K562 (cell line): Measurements from ENCODE around the gene ZNF669.

Source experiments
- CHD2 ChIP-seq: IDR thresholded peaks from 2 replicates; pipeline ENCODE4 v1.6.1; 2011; ENCODE audit warnings: low read depth, low read length
- CTCF ChIP-seq, 3 experiments: IDR thresholded peaks in 2 of 3; conservative IDR thresholded peaks in 1 of 3; 2 replicates each; pipeline ENCODE4 v1.5.1; 2011 to 2012; ENCODE audit warnings: low read length in 3 of 3, mild to moderate bottlenecking in 3 of 3, control low read depth in 2 of 3, improper control_type of control experiment in 1 of 3, inconsistent platforms in 1 of 3, low read depth in 1 of 3, mixed read lengths in 1 of 3, moderate library complexity in 1 of 3; ENCODE audit not compliant: insufficient read depth in 2 of 3
- E2F1 ChIP-seq: sonication (generic); formaldehyde crosslinking; IDR thresholded peaks from 2 replicates; pipeline ENCODE4 v1.8.1; 2023; ENCODE audit warnings: mild to moderate bottlenecking, missing genetic modification reagents, moderate library complexity
- EZH2 ChIP-seq: IDR thresholded peaks from 2 replicates; pipeline ENCODE4 v1.6.1; 2012; ENCODE audit warnings: low read depth, mild to moderate bottlenecking, inconsistent platforms, low read length, borderline replicate concordance
- L3MBTL2 ChIP-seq: fragments of 450-650 bp; IDR thresholded peaks from 2 replicates; pipeline ENCODE4 v1.6.1; 2016; ENCODE audit warnings: mild to moderate bottlenecking, moderate library complexity
- NBN ChIP-seq: fragments of 450-650 bp; IDR thresholded peaks from 2 replicates; pipeline ENCODE4 v1.6.1; 2016; ENCODE audit warnings: low read depth, mild to moderate bottlenecking
- NFATC3 ChIP-seq: fragments of 450-650 bp; IDR thresholded peaks from 2 replicates; pipeline ENCODE4 v1.6.1; 2017; ENCODE audit warnings: mild to moderate bottlenecking
- POLR2AphosphoS5 ChIP-seq: IDR thresholded peaks from 2 replicates; pipeline ENCODE4 v1.6.1; 2011; ENCODE audit warnings: mild to moderate bottlenecking, low read depth, low read length, moderate library complexity; ENCODE audit not compliant: control insufficient read depth, insufficient read depth

GRCh38 chr1:247064304-247064703 is 39.9 kb downstream of the ZNF669 start:
- TF ChIP-seq CTCF (IDR thresholded peaks at IDR 0.05 in 2 of 3, conservative IDR thresholded peaks at IDR 0.05 in 1 of 3; ENCODE audit: insufficient read depth in 2 of 3, low read depth in 1 of 3, low read length in 3 of 3) (no peak), E2F1 (CRISPR knock-in tag) (no peak), L3MBTL2 (no peak), CHD2 (no peak), EZH2 (no peak), NBN (no peak), NFATC3 (no peak), POLR2AphosphoS5 (no peak)
